HepG2 (cell line): ENCODE results near the gene PNKP. TPM values are rescaled to one million over a fixed set of nuclear protein-coding genes. Genes with fewer than 3 reads are reported as not detected.

Source experiments
- CREB3 ChIP-seq: sonication (generic); formaldehyde crosslinking; IDR thresholded peaks from 2 replicates; pipeline ENCODE4 v1.5.0; 2020; ENCODE audit warnings: missing genetic modification reagents
- DNMT1 ChIP-seq: sonication (generic); formaldehyde crosslinking; IDR thresholded peaks from 2 replicates; pipeline ENCODE4 v1.5.1; 2020; ENCODE audit warnings: mild to moderate bottlenecking, missing genetic modification reagents
- FOXK1 ChIP-seq: sonication (generic); formaldehyde crosslinking; IDR thresholded peaks from 2 replicates; pipeline ENCODE4 v1.4.0; 2020; ENCODE audit warnings: low read depth, missing genetic modification reagents, borderline replicate concordance
- HNRNPLL ChIP-seq: fragments of 200-400 bp; formaldehyde crosslinking; IDR thresholded peaks from 2 replicates; pipeline ENCODE4 v1.6.1; 2017; ENCODE audit warnings: mild to moderate bottlenecking, low read depth, low read length; ENCODE audit not compliant: poor library complexity, severe bottlenecking
- JUND ChIP-seq: sonication (generic); formaldehyde crosslinking; IDR thresholded peaks from 2 replicates; pipeline ENCODE4 v1.8.0; 2022; ENCODE audit warnings: mild to moderate bottlenecking, missing genetic modification reagents
- KDM1A ChIP-seq: IDR thresholded peaks from 2 replicates; pipeline ENCODE4 v1.6.1; 2016; ENCODE audit warnings: missing compliant biosample characterization
- MTF2 ChIP-seq: sonication (generic); formaldehyde crosslinking; IDR thresholded peaks from 2 replicates; pipeline ENCODE4 v1.5.0; 2020; ENCODE audit warnings: missing genetic modification reagents, borderline replicate concordance
- MZF1 ChIP-seq: sonication (generic); formaldehyde crosslinking; IDR thresholded peaks from 2 replicates; pipeline ENCODE4 v1.8.1; 2023; ENCODE audit warnings: mild to moderate bottlenecking, missing genetic modification reagents, borderline replicate concordance
- TBX2 ChIP-seq: sonication (generic); formaldehyde crosslinking; IDR thresholded peaks from 2 replicates; pipeline ENCODE4 v1.5.0; 2020; ENCODE audit warnings: missing genetic modification reagents, mild to moderate bottlenecking, borderline replicate concordance
- ZC3H13 ChIP-seq: sonication (generic); formaldehyde crosslinking; IDR thresholded peaks from 2 replicates; pipeline ENCODE4 v1.8.1; 2023; ENCODE audit warnings: mild to moderate bottlenecking, missing genetic modification reagents, moderate library complexity
- ZNF138 ChIP-seq: sonication (generic); formaldehyde crosslinking; IDR thresholded peaks from 2 replicates; pipeline ENCODE4 v1.5.0; 2020; ENCODE audit warnings: mild to moderate bottlenecking, low read depth, missing genetic modification reagents
- ZNF337 ChIP-seq: sonication (generic); formaldehyde crosslinking; IDR thresholded peaks from 2 replicates; pipeline ENCODE4 v1.5.1; 2020; ENCODE audit warnings: missing genetic modification reagents, low read depth, mild to moderate bottlenecking, borderline replicate concordance
- ZNF775 ChIP-seq: sonication (generic); formaldehyde crosslinking; IDR thresholded peaks from 2 replicates; pipeline ENCODE4 v1.4.0; 2020; ENCODE audit warnings: missing genetic modification reagents, mild to moderate bottlenecking, moderate library complexity, borderline replicate concordance
- ZSCAN30 ChIP-seq: sonication (generic); formaldehyde crosslinking; IDR thresholded peaks from 2 replicates; pipeline ENCODE4 v1.5.0; 2020; ENCODE audit warnings: mild to moderate bottlenecking, missing genetic modification reagents
- polyA plus RNA-seq, 8 experiments: library from polyadenylated mRNA; depleted of rRNA in 3 of 8; stranded (reverse) in 7 of 8; unstranded in 1 of 8; fragments of >200 nt; fragmentation: Illumina TruSeq in 4 of 8; extraction: Trizol in 4 of 8; gene quantifications; 2 replicates each; pipeline versions ENCODE4 v1.2.1 to v1.2.3, GENCODE V29; 2011 to 2016; ENCODE audit warnings: low read depth in 4 of 8, missing spikeins in 1 of 8, mixed read lengths in 1 of 8; ENCODE audit not compliant: insufficient read depth in 1 of 8
- total RNA-seq, 5 experiments: library from RNA; depleted of rRNA; stranded (reverse); fragments of >200 nt; fragmentation: Illumina TruSeq; extraction: Trizol; gene quantifications; 2 replicates each; pipeline ENCODE4 v1.2.3, GENCODE V29; 2016; ENCODE audit warnings: low read depth in 1 of 5
- TF ChIP-seq, protein P1 (sequence below): sonication (generic); formaldehyde crosslinking; IDR thresholded peaks from 2 replicates; pipeline ENCODE4 v1.4.0; 2020; ENCODE audit warnings: missing genetic modification reagents
- TF ChIP-seq, protein P2 (sequence below): sonication (generic); formaldehyde crosslinking; IDR thresholded peaks from 2 replicates; pipeline ENCODE4 v1.5.1; 2020; ENCODE audit warnings: mild to moderate bottlenecking, missing genetic modification reagents, moderate library complexity
- TF ChIP-seq, protein P3 (sequence below): sonication (generic); formaldehyde crosslinking; IDR thresholded peaks from 2 replicates; pipeline ENCODE4 v1.4.0; 2020; ENCODE audit warnings: missing genetic modification reagents

Gene PNKP
- total and polyA plus RNA-seq, 2 of the 13 experiments (the other 11 are each of a cell fraction or from before 2014, with no cell fraction given): 12.7 to 27.1 TPM

DNA sequence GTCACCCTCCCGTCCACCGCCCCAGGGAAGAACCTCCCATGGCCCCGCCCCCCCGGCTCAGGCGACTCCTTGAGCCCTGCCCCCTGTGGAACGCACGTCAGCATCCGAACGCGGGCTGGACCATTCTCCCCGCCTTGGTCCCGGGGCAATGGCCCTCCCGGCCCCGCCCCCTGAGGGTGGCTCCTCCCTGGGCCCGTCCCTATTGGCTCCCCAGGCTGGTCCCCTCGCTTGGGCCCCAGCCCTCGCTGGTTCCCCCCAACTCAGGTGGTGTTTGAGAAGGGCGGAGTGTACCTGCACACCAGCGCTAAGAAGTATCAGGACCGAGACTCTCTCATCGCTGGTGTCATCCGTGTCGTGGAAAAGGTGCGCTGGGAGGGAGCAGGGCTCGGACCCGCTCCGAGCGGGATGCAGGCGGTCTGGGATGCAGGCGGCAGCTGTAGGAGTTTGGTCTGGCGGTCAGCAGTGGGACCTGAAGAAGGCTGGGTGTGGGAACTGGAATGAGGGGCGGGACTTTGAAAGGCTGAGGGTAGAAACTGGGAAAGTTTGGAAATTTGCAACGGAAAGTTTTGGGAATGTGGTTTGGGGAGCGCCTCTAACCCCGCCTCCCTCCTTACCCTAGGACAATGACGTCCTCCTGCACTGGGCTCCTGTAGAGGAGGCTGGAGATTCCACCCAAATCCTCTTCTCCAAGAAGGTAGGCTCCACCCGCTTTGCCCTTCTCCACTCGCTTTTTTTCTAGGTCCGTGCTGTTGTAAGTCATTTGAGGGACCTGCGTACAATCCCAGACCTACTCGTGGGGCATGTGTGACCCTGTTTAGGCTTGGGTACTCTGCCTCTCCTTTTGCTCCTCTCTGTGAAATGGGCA, 10.7 kb upstream of the PNKP start (continued):
- no peak for TF ChIP-seq ZNF337 (CRISPR knock-in tag)
- TF ChIP-seq, protein P1, sequence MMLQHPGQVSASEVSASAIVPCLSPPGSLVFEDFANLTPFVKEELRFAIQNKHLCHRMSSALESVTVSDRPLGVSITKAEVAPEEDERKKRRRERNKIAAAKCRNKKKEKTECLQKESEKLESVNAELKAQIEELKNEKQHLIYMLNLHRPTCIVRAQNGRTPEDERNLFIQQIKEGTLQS: no peak
- TF ChIP-seq ZNF775 (CRISPR knock-in tag): no peak
- TF ChIP-seq TBX2 (CRISPR knock-in tag): peak; percentile 52; the same call in 1 of the 2 replicates
- no peak for TF ChIP-seq FOXK1 (CRISPR knock-in tag)
- TF ChIP-seq ZSCAN30 (CRISPR knock-in tag): no peak
- 0 out of 2 replicates have a peak, but pooled peaks have one; percentile 37 for TF ChIP-seq ZNF138 (CRISPR knock-in tag)
- TF ChIP-seq ZC3H13 (CRISPR knock-in tag): 0 out of 2 replicates have a peak, but pooled peaks have one; percentile 76
- TF ChIP-seq KDM1A: 0 out of 2 replicates have a peak, but pooled peaks have one; percentile 3
- TF ChIP-seq, protein P2, sequence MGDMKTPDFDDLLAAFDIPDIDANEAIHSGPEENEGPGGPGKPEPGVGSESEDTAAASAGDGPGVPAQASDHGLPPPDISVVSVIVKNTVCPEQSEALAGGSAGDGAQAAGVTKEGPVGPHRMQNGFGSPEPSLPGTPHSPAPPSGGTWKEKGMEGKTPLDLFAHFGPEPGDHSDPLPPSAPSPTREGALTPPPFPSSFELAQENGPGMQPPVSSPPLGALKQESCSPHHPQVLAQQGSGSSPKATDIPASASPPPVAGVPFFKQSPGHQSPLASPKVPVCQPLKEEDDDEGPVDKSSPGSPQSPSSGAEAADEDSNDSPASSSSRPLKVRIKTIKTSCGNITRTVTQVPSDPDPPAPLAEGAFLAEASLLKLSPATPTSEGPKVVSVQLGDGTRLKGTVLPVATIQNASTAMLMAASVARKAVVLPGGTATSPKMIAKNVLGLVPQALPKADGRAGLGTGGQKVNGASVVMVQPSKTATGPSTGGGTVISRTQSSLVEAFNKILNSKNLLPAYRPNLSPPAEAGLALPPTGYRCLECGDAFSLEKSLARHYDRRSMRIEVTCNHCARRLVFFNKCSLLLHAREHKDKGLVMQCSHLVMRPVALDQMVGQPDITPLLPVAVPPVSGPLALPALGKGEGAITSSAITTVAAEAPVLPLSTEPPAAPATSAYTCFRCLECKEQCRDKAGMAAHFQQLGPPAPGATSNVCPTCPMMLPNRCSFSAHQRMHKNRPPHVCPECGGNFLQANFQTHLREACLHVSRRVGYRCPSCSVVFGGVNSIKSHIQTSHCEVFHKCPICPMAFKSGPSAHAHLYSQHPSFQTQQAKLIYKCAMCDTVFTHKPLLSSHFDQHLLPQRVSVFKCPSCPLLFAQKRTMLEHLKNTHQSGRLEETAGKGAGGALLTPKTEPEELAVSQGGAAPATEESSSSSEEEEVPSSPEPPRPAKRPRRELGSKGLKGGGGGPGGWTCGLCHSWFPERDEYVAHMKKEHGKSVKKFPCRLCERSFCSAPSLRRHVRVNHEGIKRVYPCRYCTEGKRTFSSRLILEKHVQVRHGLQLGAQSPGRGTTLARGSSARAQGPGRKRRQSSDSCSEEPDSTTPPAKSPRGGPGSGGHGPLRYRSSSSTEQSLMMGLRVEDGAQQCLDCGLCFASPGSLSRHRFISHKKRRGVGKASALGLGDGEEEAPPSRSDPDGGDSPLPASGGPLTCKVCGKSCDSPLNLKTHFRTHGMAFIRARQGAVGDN (CRISPR knock-in tag): peak; percentile 53
- no peak for TF ChIP-seq CREB3
- TF ChIP-seq HNRNPLL: peak; percentile 2
- TF ChIP-seq JUND (CRISPR knock-in tag): no peak
- TF ChIP-seq DNMT1 (CRISPR knock-in tag): peak; percentile 41; the same call in 1 of the 2 replicates
- TF ChIP-seq MZF1 (CRISPR knock-in tag): no peak
- TF ChIP-seq MTF2 (CRISPR knock-in tag): no peak
- TF ChIP-seq, protein P3, sequence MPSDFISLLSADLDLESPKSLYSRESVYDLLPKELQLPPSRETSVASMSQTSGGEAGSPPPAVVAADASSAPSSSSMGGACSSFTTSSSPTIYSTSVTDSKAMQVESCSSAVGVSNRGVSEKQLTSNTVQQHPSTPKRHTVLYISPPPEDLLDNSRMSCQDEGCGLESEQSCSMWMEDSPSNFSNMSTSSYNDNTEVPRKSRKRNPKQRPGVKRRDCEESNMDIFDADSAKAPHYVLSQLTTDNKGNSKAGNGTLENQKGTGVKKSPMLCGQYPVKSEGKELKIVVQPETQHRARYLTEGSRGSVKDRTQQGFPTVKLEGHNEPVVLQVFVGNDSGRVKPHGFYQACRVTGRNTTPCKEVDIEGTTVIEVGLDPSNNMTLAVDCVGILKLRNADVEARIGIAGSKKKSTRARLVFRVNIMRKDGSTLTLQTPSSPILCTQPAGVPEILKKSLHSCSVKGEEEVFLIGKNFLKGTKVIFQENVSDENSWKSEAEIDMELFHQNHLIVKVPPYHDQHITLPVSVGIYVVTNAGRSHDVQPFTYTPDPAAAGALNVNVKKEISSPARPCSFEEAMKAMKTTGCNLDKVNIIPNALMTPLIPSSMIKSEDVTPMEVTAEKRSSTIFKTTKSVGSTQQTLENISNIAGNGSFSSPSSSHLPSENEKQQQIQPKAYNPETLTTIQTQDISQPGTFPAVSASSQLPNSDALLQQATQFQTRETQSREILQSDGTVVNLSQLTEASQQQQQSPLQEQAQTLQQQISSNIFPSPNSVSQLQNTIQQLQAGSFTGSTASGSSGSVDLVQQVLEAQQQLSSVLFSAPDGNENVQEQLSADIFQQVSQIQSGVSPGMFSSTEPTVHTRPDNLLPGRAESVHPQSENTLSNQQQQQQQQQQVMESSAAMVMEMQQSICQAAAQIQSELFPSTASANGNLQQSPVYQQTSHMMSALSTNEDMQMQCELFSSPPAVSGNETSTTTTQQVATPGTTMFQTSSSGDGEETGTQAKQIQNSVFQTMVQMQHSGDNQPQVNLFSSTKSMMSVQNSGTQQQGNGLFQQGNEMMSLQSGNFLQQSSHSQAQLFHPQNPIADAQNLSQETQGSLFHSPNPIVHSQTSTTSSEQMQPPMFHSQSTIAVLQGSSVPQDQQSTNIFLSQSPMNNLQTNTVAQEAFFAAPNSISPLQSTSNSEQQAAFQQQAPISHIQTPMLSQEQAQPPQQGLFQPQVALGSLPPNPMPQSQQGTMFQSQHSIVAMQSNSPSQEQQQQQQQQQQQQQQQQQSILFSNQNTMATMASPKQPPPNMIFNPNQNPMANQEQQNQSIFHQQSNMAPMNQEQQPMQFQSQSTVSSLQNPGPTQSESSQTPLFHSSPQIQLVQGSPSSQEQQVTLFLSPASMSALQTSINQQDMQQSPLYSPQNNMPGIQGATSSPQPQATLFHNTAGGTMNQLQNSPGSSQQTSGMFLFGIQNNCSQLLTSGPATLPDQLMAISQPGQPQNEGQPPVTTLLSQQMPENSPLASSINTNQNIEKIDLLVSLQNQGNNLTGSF: no peak
